M059J (cell line): ENCODE data around the gene DCAF5. TPM values are rescaled to one million over a fixed set of nuclear protein-coding genes. Genes with fewer than 3 reads are reported as not detected.
"Not testable (repeated sequence)": the region's sequence is repeated elsewhere in the genome, so short reads cannot be mapped to it uniquely, and the experiment has no call there.

Experiments used
- DNase-seq: peaks from one replicate; pipeline ENCODE4 v3.0.0-alpha.2; 2012; ENCODE audit warnings: low read depth
- total RNA-seq: library from RNA; depleted of rRNA; stranded (reverse); fragments of >200 nt; shearing (Covaris generic); gene quantifications from 2 replicates; pipeline ENCODE4 v1.2.3, GENCODE V29; 2014; rRNA removed

DCAF5 gene
- 17.5 and 26.1 TPM in 2 replicates for total RNA-seq

GRCh38 chr14:69152902-69153151 is at the start of gene DCAF5:
TSS of gene DCAF5 (minus strand) at chr14:69153119. CDS start at chr14:69152978, 141 bp downstream.
- no peak for DNase-seq

GRCh38 chr14:69199786-69200185 is 46.9 kb upstream of the DCAF5 start:
- DNase-seq, result no peak

GRCh38 chr14:69193721-69194120 is 40.8 kb upstream of the DCAF5 start:
- no peak for DNase-seq

GRCh38 chr14:69191340-69192111 is 38.6 kb upstream of the DCAF5 start, which contains the start of gene EXD2:
TSS of gene EXD2 (plus strand) at chr14:69191498. CDS start at chr14:69209471, 17,973 bp downstream.
- DNase-seq, result peak; percentile 87

GRCh38 chr14:69190191-69190590 is 37.3 kb upstream of the DCAF5 start:
- peak; percentile 9 for DNase-seq

- DNase-seq, result no peak
Observed at GRCh38 chr14:69183735-69184134, 30.8 kb upstream of the DCAF5 start.

GRCh38 chr14:69182580-69182979 is 29.7 kb upstream of the DCAF5 start:
- not testable (repeated sequence) for DNase-seq

- no peak for DNase-seq
Observed at GRCh38 chr14:69181491-69181890, 28.6 kb upstream of the DCAF5 start.

GRCh38 chr14:69175130-69175529 is 22.2 kb upstream of the DCAF5 start:
- DNase-seq, result no peak

- DNase-seq, result no peak
Observed at GRCh38 chr14:69171569-69171968, 18.6 kb upstream of the DCAF5 start.

GRCh38 chr14:69170839-69171238 is 17.9 kb upstream of the DCAF5 start:
- DNase-seq, result peak; percentile 52

- DNase-seq, result not testable (repeated sequence)
Observed at GRCh38 chr14:69165787-69166186, 12.9 kb upstream of the DCAF5 start.

GRCh38 chr14:69161590-69161989 is 8.7 kb upstream of the DCAF5 start:
- DNase-seq, result no peak

GRCh38 chr14:69156224-69156623 is 3.3 kb upstream of the DCAF5 start:
- no peak for DNase-seq

- no peak for DNase-seq
Observed at GRCh38 chr14:69154779-69155178, 1.9 kb upstream of the DCAF5 start.

- peak; percentile 29 for DNase-seq
Observed at GRCh38 chr14:69153873-69154270, 953 bp upstream of the DCAF5 start.

GRCh38 chr14:69153152-69153872 is 393 bp upstream of the DCAF5 start:
- DNase-seq, result peak; percentile 93

GRCh38 chr14:69152181-69152901 is 578 bp downstream of the DCAF5 start:
- peak; percentile 61 for DNase-seq

GRCh38 chr14:69151458-69152180 is 1.3 kb downstream of the DCAF5 start:
- DNase-seq, result peak; percentile 58

GRCh38 chr14:69149461-69150244 is 3.3 kb downstream of the DCAF5 start:
- DNase-seq, result no peak

- DNase-seq, result no peak
Observed at GRCh38 chr14:69142101-69142500, 10.8 kb downstream of the DCAF5 start.
